Upper lobe of right lung (tissue), 1 donor: ENCODE data around the gene HRH2. TPM values are rescaled to one million over a fixed set of nuclear protein-coding genes. Genes with fewer than 3 reads are reported as not detected.

ENCODE experiments used
- ATAC-seq: fragments of 200-7000 bp; cut with Tn5 transposase; one replicate; pipeline ENCODE4 v1.9.1; 2020; ENCODE audit warnings: mild to moderate bottlenecking, moderate library complexity
- DNase-seq: peaks from one replicate; pipeline ENCODE4 v3.0.0-alpha.2; 2020
- H3K27ac ChIP-seq: fragments of 200-600 bp; one replicate; pipeline ENCODE4 v1.8.0; 2022
- H3K27me3 ChIP-seq: fragments of 200-600 bp; one replicate; pipeline ENCODE4 v1.8.0; 2022; ENCODE audit warnings: mild to moderate bottlenecking
- H3K36me3 ChIP-seq: fragments of 200-600 bp; one replicate; pipeline ENCODE4 v1.8.0; 2022
- H3K4me1 ChIP-seq: fragments of 200-600 bp; one replicate; pipeline ENCODE4 v1.8.0; 2022
- H3K4me3 ChIP-seq: fragments of 200-600 bp; one replicate; pipeline ENCODE4 v1.8.0; 2022; ENCODE audit warnings: mild to moderate bottlenecking
- H3K9me3 ChIP-seq: fragments of 200-600 bp; one replicate; pipeline ENCODE4 v1.8.0; 2022
- CTCF ChIP-seq: fragments of 200-600 bp; IDR thresholded peaks from one replicate; pipeline ENCODE4 v1.8.0; 2022; ENCODE audit warnings: antibody characterized with exemption
- intact Hi-C: fragments of 100-400 bp; cut with DNase I; formaldehyde crosslinking; loops from one replicate; pipeline ENCODE4 v1.11.0; 2022
- total RNA-seq: library from RNA; stranded (reverse); fragmentation: NEBNext Ultra II Directional; extraction: Animal tissue kit (Norgen Biotek cat#: 25700); gene quantifications from one replicate; pipeline ENCODE4 v1.2.1, GENCODE V29; 2021
- donor health status: DM: no; HTN: yes; CAD: no; lungs with severe emphysema.

Gene HRH2
- total RNA-seq, 1 donor from 2014 or later, result 8.2 TPM

- Histone ChIP-seq H3K4me3 (no peak overlapping the region), H3K36me3 (no peaks in the 10 kb centered on the region), H3K4me1 (no peaks in the 10 kb centered on the region), H3K27me3 (peaks cover 28% of the 10 kb centered on the region), H3K9me3 (no peaks in the 10 kb centered on the region), H3K27ac (no peak overlapping the region)
- no peak for ATAC-seq
- TF ChIP-seq CTCF, result no peak
- DNase-seq, result no peak
- intact Hi-C loops, result no loop called here
Measured at GRCh38 chr5:175678074-175678473, 20.2 kb downstream of the HRH2 start.

- ATAC-seq (no peak), DNase-seq (no peak)
- no peak for TF ChIP-seq CTCF
- no peak overlapping the region for H3K27ac ChIP-seq
- H3K36me3 ChIP-seq, result no peaks in the 10 kb centered on the region
- intact Hi-C loops, result no loop called here
- H3K9me3 ChIP-seq, result no peaks in the 10 kb centered on the region
- peaks cover 25% of the 10 kb centered on the region for H3K27me3 ChIP-seq
- H3K4me1 ChIP-seq, result no peaks in the 10 kb centered on the region
- no peak overlapping the region for H3K4me3 ChIP-seq
Measured at GRCh38 chr5:175679411-175679810, 21.5 kb downstream of the HRH2 start.

- intact Hi-C loops, result no loop called here
- H3K27ac ChIP-seq, result no peak overlapping the region
- no peak for DNase-seq
- H3K4me3 ChIP-seq, result no peak overlapping the region
- no peaks in the 10 kb centered on the region for H3K4me1 ChIP-seq
- H3K9me3 ChIP-seq, result no peaks in the 10 kb centered on the region
- no peak for TF ChIP-seq CTCF
- no peak for ATAC-seq
- H3K27me3 ChIP-seq, result peaks cover 25% of the 10 kb centered on the region
- no peaks in the 10 kb centered on the region for H3K36me3 ChIP-seq
Measured at GRCh38 chr5:175680020-175680419, 22.1 kb downstream of the HRH2 start.

GRCh38 chr5:175680463-175680862 lies 22.6 kb downstream of the HRH2 start:
- DNase-seq (peak; percentile 12), ATAC-seq (no peak)
- Histone ChIP-seq H3K4me1 (no peaks in the 10 kb centered on the region), H3K27me3 (peaks cover 25% of the 10 kb centered on the region), H3K36me3 (no peaks in the 10 kb centered on the region), H3K4me3 (no peak overlapping the region), H3K27ac (no peak overlapping the region), H3K9me3 (no peaks in the 10 kb centered on the region)
- intact Hi-C loops, result no loop called here
- TF ChIP-seq CTCF, result no peak

GRCh38 chr5:175681045-175681967 lies 23.4 kb downstream of the HRH2 start:
- intact Hi-C loops, result no loop called here
- no peak for ATAC-seq
- DNase-seq, result peak; percentile 36
- Histone ChIP-seq H3K9me3 (no peaks in the 10 kb centered on the region), H3K27me3 (peaks cover 25% of the 10 kb centered on the region), H3K36me3 (no peaks in the 10 kb centered on the region), H3K4me3 (no peak overlapping the region), H3K27ac (no peak overlapping the region), H3K4me1 (no peaks in the 10 kb centered on the region)
- no peak for TF ChIP-seq CTCF
